GM18867 (cell line): ENCODE data around the gene APBA3.

Experiments used
- ATAC-seq: cut with Tn5 transposase; IDR thresholded peaks from one replicate; pipeline ENCODE4 v1.9.1; 2021; ENCODE audit warnings: mild to moderate bottlenecking, moderate library complexity; ENCODE audit not compliant: unreplicated experiment

Gene APBA3

GRCh38 chr19:3788996-3789778 is 27.7 kb upstream of the APBA3 start:
- no peak for ATAC-seq

GRCh38 chr19:3785938-3786824 is 24.7 kb upstream of the APBA3 start, which contains the start of gene MATK:
TSS of gene MATK (minus strand) at chr19:3786381. CDS start at chr19:3785135, 1,246 bp downstream.
- no peak for ATAC-seq

DNA sequence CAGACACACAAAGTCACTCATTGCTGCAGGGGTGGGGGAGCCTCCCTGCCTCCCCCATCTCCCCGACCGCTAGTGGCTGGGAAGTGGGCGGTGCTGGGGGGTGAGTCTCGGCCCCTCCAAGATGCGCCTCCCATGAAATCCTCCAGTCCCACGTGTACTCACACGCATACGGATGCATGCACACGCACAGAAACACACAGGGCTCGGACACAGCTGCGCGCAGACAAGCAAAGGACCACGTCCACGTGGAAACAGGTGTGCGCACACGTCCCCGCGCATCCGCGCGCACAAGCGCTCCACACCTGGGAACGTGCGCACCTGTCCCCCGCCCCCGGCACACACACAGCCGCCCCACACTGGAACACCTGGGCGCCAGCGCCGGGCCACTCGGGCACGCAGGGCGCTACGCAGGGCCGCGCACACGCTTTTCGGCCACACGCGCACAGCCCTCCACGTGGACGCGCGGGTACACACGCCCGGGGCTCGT is 24.0 kb upstream of the APBA3 start:
- ATAC-seq, result no peak

DNA sequence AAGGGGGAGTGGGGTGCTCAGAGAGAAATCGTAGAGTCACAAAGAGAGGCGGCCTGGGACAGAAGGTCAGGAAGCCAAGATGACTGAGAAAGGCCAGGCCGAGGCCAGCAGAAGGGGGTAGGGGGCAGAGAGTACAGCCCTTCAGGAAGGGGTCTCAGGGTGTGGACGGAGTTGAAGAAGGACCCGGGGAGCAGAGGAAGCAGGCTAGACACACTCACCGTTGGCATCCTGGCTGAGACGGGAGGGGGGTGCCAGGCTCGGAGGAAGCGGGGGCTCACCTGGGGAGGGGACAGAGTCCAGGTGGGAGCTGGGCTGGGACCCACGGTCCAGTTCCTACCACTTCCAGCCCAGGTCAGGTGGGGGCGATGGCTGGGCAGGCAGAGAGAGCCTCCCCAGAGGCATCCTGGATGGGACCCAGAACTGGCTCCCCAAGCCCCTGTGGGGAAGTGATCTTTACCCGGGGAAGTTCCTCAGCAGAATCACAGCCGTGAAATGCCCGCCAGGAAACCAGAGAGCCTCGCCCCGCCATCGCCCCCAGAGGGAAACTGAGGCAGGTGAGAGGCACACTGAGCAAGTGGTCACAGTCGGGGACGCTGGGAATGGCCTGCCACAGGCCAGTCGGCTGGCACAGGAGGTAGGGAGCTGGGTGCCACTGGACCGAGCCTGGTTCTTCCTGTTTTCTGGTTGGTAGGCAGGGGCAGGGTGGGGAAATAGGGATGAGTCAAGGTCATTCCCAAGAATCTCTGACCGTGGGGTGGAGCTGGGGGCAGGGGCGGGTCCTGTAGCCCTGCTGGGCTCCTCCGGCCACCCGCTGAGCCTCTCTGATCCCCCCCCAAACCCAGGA is 23.3 kb upstream of the APBA3 start:
- ATAC-seq, result no peak

DNA sequence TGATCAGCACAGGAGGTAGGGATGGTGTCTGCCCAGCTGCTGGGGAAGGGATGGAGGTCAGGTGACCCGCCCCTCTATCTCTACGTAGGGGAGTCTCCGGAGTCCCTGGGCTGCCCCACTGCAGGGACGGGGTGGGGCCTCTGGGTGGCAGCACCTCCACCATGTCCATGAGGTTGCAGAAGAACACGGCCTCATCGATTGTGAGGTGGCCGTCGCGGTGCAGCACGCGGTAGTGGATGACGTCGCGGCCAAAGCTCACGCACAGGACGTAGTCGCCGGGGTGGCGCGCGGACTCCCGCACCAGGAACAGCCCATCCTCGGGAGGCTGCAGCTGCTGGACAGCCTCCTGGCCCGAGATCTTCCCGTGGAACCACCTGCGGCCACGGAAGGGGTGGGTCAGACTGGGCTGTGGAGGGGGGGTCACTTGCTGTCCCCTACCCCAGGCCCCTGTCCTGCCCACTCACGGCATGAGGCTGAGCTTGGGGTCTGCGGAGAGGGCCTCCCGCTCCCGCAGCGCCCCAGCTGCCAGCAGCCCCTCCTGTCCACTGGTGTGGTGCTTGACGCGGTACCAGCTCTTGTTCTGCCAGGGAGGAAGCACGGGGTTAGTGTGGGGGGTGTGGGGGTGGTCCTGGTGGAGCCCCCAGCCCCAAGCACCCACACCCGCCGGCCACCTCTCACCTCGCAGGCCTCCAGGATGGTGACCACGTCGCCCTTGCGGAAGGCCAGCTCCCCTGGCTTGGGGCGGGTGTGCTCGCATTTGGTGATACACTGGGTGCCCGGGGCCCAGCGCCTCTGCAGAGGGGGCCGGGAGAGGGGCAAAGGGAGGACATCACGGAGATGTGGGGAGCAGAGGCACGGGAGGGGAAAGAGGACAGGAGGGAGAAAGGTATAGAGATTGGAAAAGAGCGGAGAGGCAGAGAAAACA is 22.4 kb upstream of the APBA3 start:
- ATAC-seq, result no peak

DNA sequence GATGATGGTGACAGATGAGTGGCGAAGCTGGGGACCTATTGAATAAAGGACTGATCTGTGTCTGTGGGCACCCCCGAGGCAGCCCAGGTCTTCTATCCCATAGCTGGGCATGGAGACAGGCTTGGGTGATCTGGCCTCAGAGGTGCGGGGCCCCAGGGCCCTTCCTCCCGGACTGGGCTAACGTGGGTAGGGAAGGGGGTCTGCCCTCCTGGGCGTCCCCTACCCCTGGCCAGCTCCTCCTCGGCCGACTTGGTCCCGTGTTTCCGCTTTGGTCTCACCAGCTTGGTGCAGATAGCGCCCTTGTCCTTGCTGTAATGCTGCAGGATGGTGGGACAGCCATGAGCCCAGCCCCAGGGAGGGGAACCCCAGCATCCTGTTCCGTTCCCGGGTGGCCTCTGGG is 21.4 kb upstream of the APBA3 start:
- no peak for ATAC-seq

DNA sequence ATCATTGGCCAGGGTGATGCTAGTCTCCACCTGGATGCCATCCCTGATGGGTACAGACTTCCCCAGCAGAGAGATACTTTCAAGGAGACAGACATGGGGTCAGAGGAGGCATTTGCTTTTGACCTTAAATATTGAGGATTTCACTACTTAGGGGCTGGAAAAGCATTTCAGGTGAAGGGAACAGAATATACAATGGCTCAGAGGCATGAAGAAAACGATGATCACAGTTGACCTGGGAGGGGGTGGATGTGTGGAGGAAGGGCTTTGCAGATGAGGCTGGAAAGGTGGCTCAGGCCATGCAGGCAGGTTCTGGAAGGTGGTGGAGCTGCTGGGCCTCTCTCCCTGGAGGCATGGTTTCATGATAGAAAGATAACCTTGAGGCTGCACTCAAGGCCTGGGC is 20.8 kb upstream of the APBA3 start:
- no peak for ATAC-seq

DNA sequence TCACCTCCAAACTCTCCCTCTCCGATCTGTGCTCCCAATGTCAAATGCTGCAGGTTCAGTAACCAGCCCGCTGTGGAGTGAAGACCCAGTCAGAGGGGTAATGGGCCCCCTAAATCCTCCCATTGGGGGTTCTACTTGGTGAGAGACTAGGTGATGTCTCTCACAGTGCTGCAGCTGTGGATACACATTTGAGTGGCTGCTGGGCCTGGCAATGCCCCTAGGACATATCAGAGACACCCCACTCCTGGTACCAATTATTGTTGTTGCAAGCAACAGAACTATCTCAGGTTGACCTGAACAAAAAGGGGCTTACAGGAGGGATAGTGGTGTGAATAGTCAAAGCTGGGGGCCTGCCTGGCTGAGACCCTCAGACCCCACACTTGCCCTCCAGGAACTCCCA is 20.1 kb upstream of the APBA3 start:
- ATAC-seq, result no peak

DNA sequence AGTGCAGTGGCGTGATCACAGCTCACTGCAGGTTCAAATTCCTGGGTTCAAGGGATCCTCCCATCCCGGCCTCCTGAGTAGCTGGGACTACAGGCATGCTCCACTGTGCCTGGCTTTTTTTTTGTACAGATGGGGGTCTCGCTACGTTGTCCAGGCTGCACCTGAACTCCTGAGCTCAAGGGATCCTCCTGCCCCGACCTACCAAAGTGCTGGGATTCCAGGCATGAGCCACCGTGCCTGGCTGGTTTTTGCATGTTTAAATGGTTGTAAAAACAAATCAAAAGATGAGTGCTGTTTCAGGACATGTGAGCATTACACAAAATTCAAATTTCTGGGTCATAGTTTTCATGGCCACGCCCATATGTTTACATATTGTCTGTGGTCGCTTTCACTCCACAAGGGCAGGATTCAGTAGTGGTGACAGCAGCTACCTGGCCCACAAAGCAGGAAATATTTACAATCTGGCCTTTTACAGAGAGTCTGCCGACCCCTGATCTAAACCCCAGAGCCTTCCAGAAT is 19.4 kb upstream of the APBA3 start:
- ATAC-seq, result no peak

DNA sequence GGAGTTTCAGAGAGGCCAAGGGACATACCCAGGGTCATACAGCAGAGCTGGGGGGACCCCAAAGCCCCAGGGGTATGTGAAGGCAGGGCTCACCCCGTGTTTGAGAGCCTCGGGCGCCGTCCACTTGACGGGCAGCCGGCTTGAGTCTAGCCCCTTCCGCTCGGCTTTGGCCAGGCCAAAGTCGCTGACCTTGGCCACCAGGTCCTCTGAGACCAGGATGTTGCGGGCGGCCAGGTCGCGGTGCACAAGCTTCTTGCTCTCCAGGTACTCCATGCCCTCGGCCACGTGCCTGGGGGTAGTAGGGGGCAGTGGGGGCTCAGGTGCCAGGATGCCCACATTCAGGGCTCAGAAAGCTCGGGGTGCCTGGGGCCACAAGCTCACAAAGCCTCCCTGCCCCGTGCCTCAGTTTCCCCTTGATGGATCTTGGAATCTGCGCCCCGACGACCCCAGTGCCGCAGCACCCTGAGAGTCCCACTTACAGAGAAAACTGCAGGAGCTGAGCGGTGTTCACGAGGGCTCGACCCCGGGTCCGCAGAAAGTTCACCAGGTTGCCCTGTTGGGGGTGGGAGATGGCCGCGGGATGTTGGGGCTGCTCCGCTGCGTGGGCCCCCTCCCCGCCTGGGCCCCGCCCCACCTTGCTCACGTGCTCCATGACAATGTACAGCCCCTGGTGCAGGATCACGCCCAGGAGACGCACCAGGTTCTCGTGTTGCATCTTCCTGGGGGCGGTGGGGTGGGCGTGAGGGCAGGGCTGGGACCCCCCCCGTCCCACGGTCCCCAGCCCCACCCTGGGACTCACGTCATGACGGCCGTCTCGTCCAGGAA is 17.6 kb upstream of the APBA3 start:
- ATAC-seq, result no peak

- no peak for ATAC-seq
Observed at GRCh38 chr19:3778104-3778867, 16.8 kb upstream of the APBA3 start.

GRCh38 chr19:3776479-3777040 is 15.1 kb upstream of the APBA3 start:
- no peak for ATAC-seq

DNA sequence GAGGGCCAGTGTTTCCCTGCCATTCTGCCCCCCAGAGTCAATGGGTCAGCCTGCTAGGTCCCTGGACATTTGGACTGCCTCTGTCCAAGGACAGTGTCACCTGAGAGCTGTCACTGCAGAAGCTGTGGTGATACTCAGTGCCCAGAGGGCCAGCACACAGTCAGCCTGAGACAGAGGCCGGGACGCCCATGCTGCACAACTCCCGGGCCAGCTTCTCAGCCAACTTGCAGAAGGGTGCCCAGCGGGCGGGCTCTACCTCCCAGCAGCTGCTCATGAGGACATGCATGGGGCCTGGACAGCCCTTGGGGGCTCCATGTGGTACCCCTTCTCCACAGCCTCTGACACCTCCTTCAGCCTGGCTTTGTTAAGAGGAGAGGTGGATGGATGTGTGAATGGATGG is 14.3 kb upstream of the APBA3 start:
- no peak for ATAC-seq

DNA sequence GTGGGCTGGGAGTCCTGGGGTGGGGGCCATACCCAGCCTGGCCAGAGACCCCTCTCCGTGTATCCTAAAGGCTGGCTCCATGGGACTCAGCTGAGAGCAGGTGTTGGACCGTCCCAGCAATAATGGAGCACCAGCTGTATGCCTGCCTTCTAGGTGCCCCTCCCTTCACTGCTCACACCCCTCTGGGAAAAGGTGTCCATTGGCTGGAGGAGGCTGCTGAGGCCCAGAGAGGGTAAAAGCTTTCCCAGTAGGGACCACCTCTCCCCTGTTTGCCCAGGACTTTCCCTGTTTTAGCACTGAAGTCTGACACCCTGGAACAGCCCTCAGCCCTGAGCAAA is 13.9 kb upstream of the APBA3 start:
- ATAC-seq, result no peak

DNA sequence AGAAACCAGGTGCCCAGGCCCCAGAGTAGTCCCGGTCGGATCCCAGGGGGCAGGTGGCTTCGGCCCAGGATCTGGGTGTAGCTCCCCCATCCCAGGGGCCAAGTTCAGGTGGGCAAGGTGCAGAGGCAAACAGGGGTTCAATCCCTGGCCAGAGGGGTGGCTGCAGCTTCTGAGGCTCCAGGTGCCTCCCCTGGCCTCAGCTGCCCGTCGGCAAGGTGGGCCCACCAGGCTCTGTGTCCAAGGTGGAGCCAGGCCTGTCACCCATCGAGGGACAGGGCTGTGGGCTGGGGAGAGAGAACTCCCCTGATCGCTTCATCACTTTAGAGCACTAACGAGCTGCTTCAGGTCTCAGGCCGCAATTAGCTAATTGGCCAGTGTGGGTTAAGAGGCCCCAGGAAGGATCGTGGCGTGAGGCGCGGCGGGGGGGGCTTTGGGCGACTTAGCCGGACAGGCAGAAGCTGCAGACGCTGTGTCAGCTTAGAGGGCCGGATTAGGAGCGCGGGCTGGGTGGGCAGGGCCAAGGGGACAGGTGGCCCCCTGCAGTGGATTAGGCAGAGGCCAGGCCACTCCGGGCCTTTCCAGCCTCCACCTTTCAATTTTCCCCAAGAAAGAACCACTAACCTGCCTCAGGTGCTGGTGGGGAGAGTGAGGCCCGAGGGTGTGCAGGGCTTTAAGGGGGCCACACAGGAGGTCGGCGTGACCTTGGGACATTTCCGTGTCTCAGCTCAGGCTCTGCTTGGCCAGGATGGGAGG is 13.3 kb upstream of the APBA3 start:
- no peak for ATAC-seq

GRCh38 chr19:3773814-3774515 is 12.5 kb upstream of the APBA3 start:
- no peak for ATAC-seq
